Endodermal cell (in vitro differentiated cells): ENCODE measurements around the gene KEL. TPM values are rescaled to one million over a fixed set of nuclear protein-coding genes. Genes with fewer than 3 reads are reported as not detected.

Experiments
- DNase-seq: peaks from one replicate; pipeline ENCODE4 v3.0.0-alpha.2; 2017
- H3K27ac ChIP-seq: 2 replicates; pipeline ENCODE4 v1.5.1; 2013; ENCODE audit warnings: mild to moderate bottlenecking, low read depth, low read length, moderate library complexity
- H3K27me3 ChIP-seq: 2 replicates; pipeline ENCODE4 v1.6.1; 2013; ENCODE audit warnings: mild to moderate bottlenecking, low read length, moderate library complexity; ENCODE audit not compliant: insufficient read depth, control insufficient read depth, poor library complexity, severe bottlenecking
- H3K36me3 ChIP-seq: 2 replicates; pipeline ENCODE4 v1.7.0; 2013; ENCODE audit warnings: mild to moderate bottlenecking, low read length, moderate library complexity; ENCODE audit not compliant: control insufficient read depth, insufficient read depth
- H3K4me1 ChIP-seq: one replicate; pipeline ENCODE4 v1.7.0; 2013; ENCODE audit warnings: low read length; ENCODE audit not compliant: control insufficient read depth, insufficient read depth
- H3K4me3 ChIP-seq: 2 replicates; pipeline ENCODE4 v1.5.1; 2013; ENCODE audit warnings: mild to moderate bottlenecking, low read length, moderate library complexity
- H3K9ac ChIP-seq: 2 replicates; pipeline ENCODE4 v1.6.1; 2013; ENCODE audit warnings: mild to moderate bottlenecking, low read length, moderate library complexity; ENCODE audit not compliant: poor library complexity, severe bottlenecking; ENCODE audit errors: extremely low read depth
- H3K9me3 ChIP-seq: 2 replicates; pipeline ENCODE4 v1.6.1; 2013; ENCODE audit warnings: mild to moderate bottlenecking, low read length, moderate library complexity; ENCODE audit not compliant: control insufficient read depth
- H3K27ac Mint-ChIP-seq: 2 replicates; pipeline ENCODE4 v1.8.0; 2020; ENCODE audit warnings: mixed read lengths
- H3K27me3 Mint-ChIP-seq: 2 replicates; pipeline ENCODE4 v1.8.0; 2021; ENCODE audit warnings: mild to moderate bottlenecking, mixed read lengths; ENCODE audit not compliant: insufficient read depth
- H3K36me3 Mint-ChIP-seq: 2 replicates; pipeline ENCODE4 v1.8.0; 2020; ENCODE audit warnings: low read depth, mixed read lengths
- H3K4me1 Mint-ChIP-seq: 2 replicates; pipeline ENCODE4 v1.8.0; 2020; ENCODE audit warnings: mixed read lengths
- H3K4me3 Mint-ChIP-seq: 2 replicates; pipeline ENCODE4 v1.8.0; 2020; ENCODE audit warnings: mild to moderate bottlenecking, moderate library complexity, mixed read lengths
- H3K9me3 Mint-ChIP-seq: 2 replicates; pipeline ENCODE4 v1.8.0; 2020; ENCODE audit warnings: mild to moderate bottlenecking, mixed read lengths
- CTCF ChIP-seq: fragments of 200-600 bp; sonication (generic); conservative IDR thresholded peaks from 2 replicates; pipeline ENCODE4 v1.5.0; 2021; ENCODE audit warnings: antibody characterized with exemption, mild to moderate bottlenecking
- WGBS, 2 experiments: methylation state at CpG; one replicate each; pipeline versions ENCODE4 v1.1.5 to v1.1.7; 2013; ENCODE audit warnings: missing lambda C conversion rate in 2 of 2, mixed read lengths in 1 of 2; ENCODE audit not compliant: insufficient coverage in 1 of 2, insufficient read length in 1 of 2; 5-methylcytosine and 5-hydroxymethylcytosine counted together
- total RNA-seq, 2 donors: library from RNA; stranded (reverse); fragmentation: NEBNext Ultra II Directional in 1 of 2; extraction: Animal tissue kit (Norgen Biotek cat#: 25700) in 1 of 2; gene quantifications; 2 replicates in 1 of 2; 3 replicates in 1 of 2; pipeline ENCODE4 v1.2.1, GENCODE V29; 2021

The KEL gene
- total RNA-seq, 2 donors from 2014 or later = 79.4 to 86.0 TPM

- Mint-ChIP-seq H3K4me1 (peaks cover 14% of the 10 kb centered on the region), H3K27ac (no peak overlapping the region), H3K36me3 (no peaks in the 10 kb centered on the region), H3K27me3 (peaks cover 5% of the 10 kb centered on the region), H3K4me3 (no peak overlapping the region), H3K9me3 (peaks cover 20% of the 10 kb centered on the region)
- Histone ChIP-seq H3K9ac (no peak overlapping the region), H3K4me3 (no peak overlapping the region), H3K27ac (no peak overlapping the region), H3K9me3 (peaks cover 7% of the 10 kb centered on the region), H3K4me1 (no peaks in the 10 kb centered on the region), H3K36me3 (no peaks in the 10 kb centered on the region), H3K27me3 (no peaks in the 10 kb centered on the region)
- WGBS, 2 experiments = 87 to 100% methylated on average over 3 to 4 of the region's 4 CpGs
- no peak for DNase-seq
- no peak for TF ChIP-seq CTCF
Observed at GRCh38 chr7:142969183-142969582, 7.0 kb upstream of the KEL start.

GRCh38 chr7:142968229-142968628 lies 6.1 kb upstream of the KEL start:
- H3K4me3 ChIP-seq = no peak overlapping the region
- no peaks in the 10 kb centered on the region for H3K36me3 Mint-ChIP-seq
- no peak overlapping the region for H3K9ac ChIP-seq
- no peaks in the 10 kb centered on the region for H3K4me1 ChIP-seq
- peaks cover 5% of the 10 kb centered on the region for H3K27me3 Mint-ChIP-seq
- peaks cover 11% of the 10 kb centered on the region for H3K9me3 Mint-ChIP-seq
- no peak for TF ChIP-seq CTCF
- no peaks in the 10 kb centered on the region for H3K9me3 ChIP-seq
- peaks cover 24% of the 10 kb centered on the region for H3K4me1 Mint-ChIP-seq
- 88 to 92% methylated on average over 1 to 4 of the region's 4 CpGs for WGBS, 2 experiments
- H3K27ac Mint-ChIP-seq = no peak overlapping the region
- H3K36me3 ChIP-seq = no peaks in the 10 kb centered on the region
- H3K4me3 Mint-ChIP-seq = no peak overlapping the region
- no peak for DNase-seq
- H3K27ac ChIP-seq = no peak overlapping the region
- H3K27me3 ChIP-seq = no peaks in the 10 kb centered on the region

GRCh38 chr7:142964502-142965246 lies 2.5 kb upstream of the KEL start:
- no peaks in the 10 kb centered on the region for H3K9me3 ChIP-seq
- H3K4me3 Mint-ChIP-seq = no peak overlapping the region
- H3K4me1 Mint-ChIP-seq = peaks cover 59% of the 10 kb centered on the region
- WGBS, 2 experiments = 93 to 100% methylated on average over 1 to 6 of the region's 6 CpGs
- H3K27ac ChIP-seq = no peak overlapping the region
- peaks cover 13% of the 10 kb centered on the region for H3K36me3 Mint-ChIP-seq
- no peak for TF ChIP-seq CTCF
- H3K4me3 ChIP-seq = no peak overlapping the region
- H3K27me3 Mint-ChIP-seq = peaks cover 5% of the 10 kb centered on the region
- no peaks in the 10 kb centered on the region for H3K9me3 Mint-ChIP-seq
- H3K9ac ChIP-seq = no peak overlapping the region
- no peak for DNase-seq
- H3K36me3 ChIP-seq = no peaks in the 10 kb centered on the region
- H3K27me3 ChIP-seq = no peaks in the 10 kb centered on the region
- H3K27ac Mint-ChIP-seq = no peak overlapping the region
- H3K4me1 ChIP-seq = no peaks in the 10 kb centered on the region
